Vagina (tissue), 2 donors: ENCODE data around the gene ACADL. TPM values are rescaled to one million over a fixed set of nuclear protein-coding genes. Genes with fewer than 3 reads are reported as not detected.
"Not testable (repeated sequence)": the region's sequence is repeated elsewhere in the genome, so short reads cannot be mapped to it uniquely, and the experiment has no call there.

Source experiments
- DNase-seq, 2 donors: peaks; one replicate each; pipeline ENCODE4 v3.0.0-alpha.2; 2017; ENCODE audit errors: extremely low spot score in 2 of 2
- H3K27ac ChIP-seq: fragments of 200-600 bp; sonication (generic); one replicate; pipeline ENCODE4 v1.5.1; 2019
- H3K27me3 ChIP-seq: fragments of 200-600 bp; sonication (generic); one replicate; pipeline ENCODE4 v1.5.1; 2019
- H3K36me3 ChIP-seq, 2 donors: fragments of 200-600 bp; sonication (generic); one replicate each; pipeline ENCODE4 v1.5.1; 2017 to 2019
- H3K4me1 ChIP-seq: fragments of 200-600 bp; sonication (generic); one replicate; pipeline ENCODE4 v1.5.1; 2019
- H3K4me3 ChIP-seq, 2 donors: fragments of 200-600 bp; sonication (generic); 1 replicate in 1 of 2; 2 replicates in 1 of 2; pipeline ENCODE4 v1.5.1; 2016 to 2019
- H3K9me3 ChIP-seq: fragments of 200-600 bp; sonication (generic); one replicate; pipeline ENCODE4 v1.5.1; 2019
- CTCF ChIP-seq, 3 experiments: fragments of 450-650 bp in 2 of 3; fragments of 200-600 bp in 1 of 3; sonication (generic) in 1 of 3; IDR thresholded peaks; one replicate each; pipeline ENCODE4 v1.5.1; 2017 to 2019; ENCODE audit warnings: antibody characterized with exemption in 3 of 3, mild to moderate bottlenecking in 2 of 3, moderate library complexity in 2 of 3
- POLR2A ChIP-seq, 2 donors: fragments of 450-650 bp; IDR thresholded peaks; one replicate each; pipeline ENCODE4 v1.6.1; 2017; ENCODE audit warnings: antibody characterized with exemption in 2 of 2, mild to moderate bottlenecking in 2 of 2, moderate library complexity in 2 of 2
- POLR2AphosphoS5 ChIP-seq, 2 donors: sonication (generic); formaldehyde crosslinking; IDR thresholded peaks; one replicate each; pipeline ENCODE4 v1.9.0; 2017; ENCODE audit warnings: antibody characterized with exemption in 2 of 2, mild to moderate bottlenecking in 2 of 2, low read depth in 1 of 2; ENCODE audit not compliant: insufficient read depth in 1 of 2
- intact Hi-C: fragments of 100-400 bp; cut with DNase I; formaldehyde crosslinking; loops from one replicate; pipeline ENCODE4 v1.15.1; 2023
- total RNA-seq: library from RNA; depleted of rRNA; stranded (reverse); fragments of >200 nt; gene quantifications from one replicate; pipeline ENCODE4 v1.2.3, GENCODE V29; 2016

ACADL gene
- total RNA-seq, 1 donor from 2014 or later: 10.6 TPM

DNA sequence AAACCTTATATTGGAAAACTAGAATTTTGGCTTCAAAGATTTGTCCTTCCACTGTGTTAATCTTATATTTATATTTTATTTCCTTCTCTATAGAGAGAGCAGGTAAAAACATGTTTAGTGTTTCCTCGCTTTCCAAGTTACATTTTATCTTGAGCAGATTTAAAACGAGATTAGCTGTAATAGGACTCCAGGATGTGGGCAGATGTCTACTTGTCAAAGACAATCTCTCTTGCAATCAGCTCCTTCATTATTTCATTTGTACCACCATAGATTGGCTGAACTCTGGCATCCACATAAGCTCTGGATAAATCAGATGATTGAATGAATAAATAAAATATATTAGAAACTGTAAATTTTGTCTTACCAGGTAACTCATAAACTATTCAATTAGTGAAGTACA is 36.5 kb downstream of the ACADL start:
- TF ChIP-seq POLR2A (IDR thresholded peaks at IDR 0.05): no peak
- no peak for TF ChIP-seq POLR2AphosphoS5 (IDR thresholded peaks at IDR 0.05; ENCODE audit: insufficient read depth in 1 of 2, low read depth in 1 of 2)
- TF ChIP-seq CTCF (IDR thresholded peaks at IDR 0.05): no peak

DNA sequence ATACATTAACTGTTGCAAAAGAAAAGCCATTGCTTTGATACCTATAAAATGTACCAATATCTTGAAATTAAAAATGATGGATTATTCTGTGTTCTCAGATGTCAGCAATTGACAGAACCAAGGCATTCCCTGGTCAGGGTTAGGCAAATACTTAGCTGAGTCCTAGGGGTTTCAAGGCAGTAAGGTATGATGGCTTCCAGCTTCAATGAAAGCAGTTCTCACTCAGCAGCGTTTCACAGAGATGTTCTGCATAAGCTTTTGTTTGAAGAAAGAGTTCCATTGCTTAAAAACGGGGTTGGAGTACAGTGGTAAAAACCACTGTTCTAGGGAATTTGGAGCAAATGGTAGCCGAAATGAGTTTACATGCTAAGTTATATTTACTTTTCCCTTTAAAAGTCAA is 37.1 kb downstream of the ACADL start:
- H3K27me3 ChIP-seq: no peaks in the 10 kb centered on the region
- H3K4me3 ChIP-seq: no peak overlapping the region
- no peaks in the 10 kb centered on the region for H3K36me3 ChIP-seq
- TF ChIP-seq CTCF (IDR thresholded peaks at IDR 0.05) (no peak), POLR2A (IDR thresholded peaks at IDR 0.05) (no peak), POLR2AphosphoS5 (IDR thresholded peaks at IDR 0.05; ENCODE audit: insufficient read depth in 1 of 2, low read depth in 1 of 2) (no peak)
- H3K27ac ChIP-seq: no peak overlapping the region
- DNase-seq: no peak
- H3K9me3 ChIP-seq: peaks cover 12% of the 10 kb centered on the region
- intact Hi-C loops: no loop called here
- no peaks in the 10 kb centered on the region for H3K4me1 ChIP-seq

More for the DNA sequence above, 36.5 kb downstream of the ACADL start:
- Histone ChIP-seq H3K9me3 (peaks cover 10% of the 10 kb centered on the region), H3K4me1 (no peaks in the 10 kb centered on the region), H3K36me3 (no peaks in the 10 kb centered on the region), H3K27ac (no peak overlapping the region), H3K4me3 (no peak overlapping the region), H3K27me3 (no peaks in the 10 kb centered on the region)
- intact Hi-C loops: no loop called here
- no peak for DNase-seq

DNA sequence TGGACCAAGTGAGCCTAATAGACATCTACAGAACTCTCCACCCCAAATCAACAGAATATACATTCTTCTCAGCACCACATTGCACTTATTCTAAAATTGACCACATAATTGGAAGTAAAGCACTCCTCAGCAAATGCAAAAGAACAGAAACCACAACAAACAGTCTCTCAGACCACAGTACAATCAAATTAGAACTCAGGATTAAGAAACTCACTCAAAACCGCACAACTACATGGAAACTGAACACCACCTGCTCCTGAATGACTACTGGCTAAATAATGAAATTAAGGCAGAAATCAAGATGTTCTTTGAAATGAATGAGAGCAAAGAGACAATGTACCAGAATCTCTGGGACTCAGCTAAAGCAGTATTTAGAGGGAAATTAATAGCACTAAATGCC is 41.3 kb downstream of the ACADL start:
- H3K9me3 ChIP-seq: peaks cover 12% of the 10 kb centered on the region
- H3K27ac ChIP-seq, H3K4me1 ChIP-seq, DNase-seq, intact Hi-C loops, H3K36me3 ChIP-seq, H3K27me3 ChIP-seq, H3K4me3 ChIP-seq: not testable (repeated sequence)

GRCh38 chr2:210181606-210182088 is 43.6 kb downstream of the ACADL start:
- H3K27me3 ChIP-seq, H3K36me3 ChIP-seq, intact Hi-C loops, DNase-seq, H3K4me1 ChIP-seq, H3K4me3 ChIP-seq, H3K27ac ChIP-seq: not testable (repeated sequence)
- H3K9me3 ChIP-seq: peaks cover 12% of the 10 kb centered on the region

DNA sequence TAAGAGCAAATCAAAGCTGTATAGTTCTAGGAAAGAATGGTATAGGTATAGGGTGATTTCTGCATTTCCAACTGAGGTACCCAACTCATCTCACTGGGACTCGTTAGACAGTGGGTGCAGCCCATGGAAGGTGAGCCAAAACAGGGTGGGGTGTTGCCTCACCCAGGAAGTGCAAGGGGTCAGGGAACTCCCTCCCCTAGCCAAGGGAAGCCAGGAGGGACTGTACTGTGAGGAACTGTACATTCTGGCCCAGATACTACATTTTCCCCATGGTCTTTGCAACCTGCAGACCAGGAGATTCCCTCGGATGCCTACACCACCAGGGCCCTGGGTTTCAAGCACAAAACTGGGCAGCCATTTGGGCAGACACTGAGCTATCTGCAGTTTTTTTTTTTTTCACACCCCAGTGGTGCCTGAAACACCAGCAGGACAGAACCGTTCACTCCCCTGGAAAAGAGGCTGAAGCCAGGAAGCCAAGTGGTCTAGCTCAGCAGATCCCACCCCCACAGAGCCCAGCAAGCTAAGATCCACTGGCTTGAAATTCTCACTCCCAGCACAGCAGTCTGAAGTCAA is 44.1 kb downstream of the ACADL start:
- H3K27ac ChIP-seq, intact Hi-C loops, H3K4me3 ChIP-seq: not testable (repeated sequence)

DNA sequence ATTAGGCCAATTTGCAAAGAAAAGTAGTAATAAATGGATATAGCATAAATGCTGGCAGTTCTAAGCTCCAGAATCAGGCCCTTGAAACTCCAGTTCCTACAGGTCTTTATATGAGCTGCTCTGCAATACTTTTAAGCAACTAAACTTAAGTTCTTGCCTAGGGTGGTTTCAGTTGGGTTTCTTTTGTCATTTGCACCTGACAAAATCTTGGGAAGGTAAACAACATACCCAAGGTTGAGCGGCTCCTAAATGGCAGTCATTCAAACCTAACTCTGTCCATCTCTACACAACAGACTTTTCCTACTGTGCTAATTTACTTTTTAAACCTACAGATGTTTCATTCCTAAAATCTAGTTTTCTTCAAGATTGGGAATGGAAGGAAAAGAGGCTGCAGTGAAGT is 44.8 kb downstream of the ACADL start:
- TF ChIP-seq POLR2A (IDR thresholded peaks at IDR 0.05): no peak
- intact Hi-C loops: no loop called here
- Histone ChIP-seq H3K9me3 (peaks cover 12% of the 10 kb centered on the region), H3K27me3 (no peaks in the 10 kb centered on the region), H3K4me1 (no peaks in the 10 kb centered on the region), H3K4me3 (no peak overlapping the region), H3K27ac (no peak overlapping the region), H3K36me3 (no peaks in the 10 kb centered on the region)
- no peak for DNase-seq

More for the DNA sequence above, 44.1 kb downstream of the ACADL start:
- not testable (repeated sequence) for H3K27me3 ChIP-seq, H3K4me1 ChIP-seq, H3K36me3 ChIP-seq, DNase-seq
- H3K9me3 ChIP-seq: peaks cover 12% of the 10 kb centered on the region

DNA sequence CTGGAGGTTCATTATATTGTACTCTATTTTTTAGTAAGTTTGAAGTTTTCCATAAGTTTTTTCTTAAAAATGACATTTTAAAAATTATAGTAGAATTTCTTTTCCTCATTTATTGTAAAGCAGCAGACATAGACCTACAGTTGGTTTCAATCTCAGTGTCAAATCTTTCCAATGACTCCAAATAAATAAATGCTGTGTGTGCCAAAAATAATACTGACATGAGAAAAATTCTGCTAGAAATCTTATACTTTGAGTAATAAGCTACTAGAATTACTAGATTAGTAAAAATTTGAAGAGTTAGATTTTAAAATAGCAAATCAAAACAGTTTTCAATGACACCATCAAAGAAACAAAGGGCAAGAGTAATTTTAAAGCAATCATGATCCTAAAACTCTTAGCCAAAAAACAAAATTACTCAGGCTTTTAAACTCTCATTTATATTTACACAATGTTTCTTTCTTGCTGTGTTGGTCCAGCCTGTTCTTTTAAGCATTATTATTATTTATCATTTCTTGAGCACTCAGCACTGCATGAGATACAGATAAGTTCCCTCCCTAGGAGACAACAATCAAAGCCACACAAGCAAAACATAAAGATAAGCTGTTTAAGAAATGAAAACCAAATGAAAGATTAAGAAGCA is 45.8 kb downstream of the ACADL start:
- no peak for DNase-seq
- intact Hi-C loops: loop anchor here (10.0 kb wide), 1 partner anchor 175 kb away; the partner anchor contains the start of gene RPE
- Histone ChIP-seq H3K27me3 (no peaks in the 10 kb centered on the region), H3K9me3 (peaks cover 10% of the 10 kb centered on the region), H3K4me1 (no peaks in the 10 kb centered on the region), H3K4me3 (no peak overlapping the region), H3K36me3 (no peaks in the 10 kb centered on the region), H3K27ac (no peak overlapping the region)
- no peak for TF ChIP-seq POLR2AphosphoS5 (IDR thresholded peaks at IDR 0.05; ENCODE audit: insufficient read depth in 1 of 2, low read depth in 1 of 2)
- TF ChIP-seq POLR2A (IDR thresholded peaks at IDR 0.05): no peak
- no peak for TF ChIP-seq CTCF (IDR thresholded peaks at IDR 0.05)
